ENCODE measurements around the gene NAP1L5.

NAP1L5 gene

GRCh38 chr4:88697588-88698329, at the start of gene NAP1L5:
TSS of gene NAP1L5 (minus strand) at chr4:88697829. CDS start at chr4:88697754, 75 bp downstream.
- DNase-seq, result no peak

GRCh38 chr4:88747351-88747750, 49.7 kb upstream of the NAP1L5 start:
- no peak for DNase-seq

GRCh38 chr4:88746206-88746605, 48.6 kb upstream of the NAP1L5 start:
- DNase-seq, result no peak

GRCh38 chr4:88745581-88746163, 48.0 kb upstream of the NAP1L5 start:
- no peak for DNase-seq

GRCh38 chr4:88745175-88745574, 47.5 kb upstream of the NAP1L5 start:
- no peak for DNase-seq

GRCh38 chr4:88744609-88745008, 47.0 kb upstream of the NAP1L5 start:
- no peak for DNase-seq

GRCh38 chr4:88743696-88744095, 46.1 kb upstream of the NAP1L5 start:
- DNase-seq, result no peak

- DNase-seq, result no peak
These were observed 44.9 kb upstream of the NAP1L5 start for GRCh38 chr4:88742561-88742960.

GRCh38 chr4:88738180-88738579, 40.6 kb upstream of the NAP1L5 start:
- no peak for DNase-seq

- DNase-seq, result peak; percentile 21
These were observed 39.8 kb upstream of the NAP1L5 start for GRCh38 chr4:88737307-88737941.

GRCh38 chr4:88736264-88736663, 38.6 kb upstream of the NAP1L5 start:
- DNase-seq, result no peak

GRCh38 chr4:88735564-88735963, 37.9 kb upstream of the NAP1L5 start:
- DNase-seq, result no peak

- no peak for DNase-seq
These were observed 36.8 kb upstream of the NAP1L5 start for GRCh38 chr4:88734403-88734949.

GRCh38 chr4:88732714-88733368, 35.2 kb upstream of the NAP1L5 start:
- DNase-seq, result no peak

GRCh38 chr4:88731381-88731780, 33.8 kb upstream of the NAP1L5 start:
- DNase-seq, result no peak

- DNase-seq, result no peak
These were observed 33.2 kb upstream of the NAP1L5 start for GRCh38 chr4:88730811-88731210.

- DNase-seq, result no peak
These were observed 31.6 kb upstream of the NAP1L5 start for GRCh38 chr4:88729146-88729760.

- no peak for DNase-seq
These were observed 30.5 kb upstream of the NAP1L5 start for GRCh38 chr4:88728146-88728545.

- DNase-seq, result no peak
These were observed 28.4 kb upstream of the NAP1L5 start for GRCh38 chr4:88725986-88726385.

GRCh38 chr4:88725143-88725542, 27.5 kb upstream of the NAP1L5 start:
- no peak for DNase-seq

GRCh38 chr4:88724406-88724805, 26.8 kb upstream of the NAP1L5 start:
- DNase-seq, result no peak

GRCh38 chr4:88722828-88723227, 25.2 kb upstream of the NAP1L5 start:
- no peak for DNase-seq

- no peak for DNase-seq
These were observed 24.7 kb upstream of the NAP1L5 start for GRCh38 chr4:88722276-88722780.
